MM.1S (cell line): ENCODE measurements around the gene GARNL3.

Experiments used
- CTCF ChIP-seq: fragments of 300-600 bp; sonication (generic); IDR thresholded peaks from 2 replicates; pipeline ENCODE4 v1.5.1; 2016; ENCODE audit warnings: antibody characterized with exemption, low read length, mixed read lengths
- EZH2 ChIP-seq: fragments of 300-600 bp; sonication (generic); optimal IDR thresholded peaks from 2 replicates; pipeline ENCODE3; 2017; ENCODE audit warnings: low read depth, mild to moderate bottlenecking, antibody characterized with exemption, low read length, mixed read lengths
- EZH2phosphoT487 ChIP-seq: fragments of 300-600 bp; sonication (generic); IDR thresholded peaks from 2 replicates; pipeline ENCODE4 v1.6.1; 2018; ENCODE audit warnings: antibody characterized with exemption, low read length

DNA sequence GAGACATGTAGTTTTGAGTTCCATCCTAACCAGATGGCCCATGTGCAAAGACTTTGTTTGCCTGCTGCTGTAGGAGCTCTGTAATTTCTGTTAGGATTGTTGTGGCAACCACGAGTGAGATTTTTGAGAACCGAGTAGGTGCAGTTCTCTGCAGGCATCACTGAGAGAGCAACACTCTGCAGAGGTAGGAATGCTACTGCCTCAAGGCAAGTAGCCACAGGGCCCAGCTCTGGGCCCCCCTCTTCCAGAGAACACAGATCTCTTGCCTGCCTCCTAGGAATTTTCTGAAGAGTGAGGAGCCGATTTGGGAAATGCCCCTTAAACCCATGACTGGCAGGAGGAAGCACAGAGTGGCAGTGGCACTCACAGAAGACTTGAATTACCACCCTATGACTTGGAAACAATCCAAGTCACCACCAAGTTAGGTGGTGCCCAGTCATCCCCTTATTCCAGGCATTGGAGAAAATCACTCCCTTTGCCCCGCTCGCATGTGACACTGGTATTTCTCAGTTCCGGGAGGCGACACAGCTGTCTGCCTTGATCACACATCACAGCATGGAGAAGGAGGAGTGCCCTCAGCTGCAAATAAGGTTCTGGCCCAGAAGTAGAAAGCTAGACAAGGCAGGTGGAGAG, 79.9 kb downstream of the GARNL3 start:
- TF ChIP-seq CTCF: no peak
- TF ChIP-seq EZH2phosphoT487: no peak
- TF ChIP-seq EZH2: no peak
